Fibroblast of villous mesenchyme (primary cell): ENCODE measurements around the gene ZNF423. TPM values are rescaled to one million over a fixed set of nuclear protein-coding genes. Genes with fewer than 3 reads are reported as not detected.

Experiments
- DNase-seq: peaks from one replicate; pipeline ENCODE4 v3.0.0-alpha.2; 2010; ENCODE audit warnings: low read depth
- H3K4me3 ChIP-seq: 2 replicates; pipeline ENCODE4 v1.5.1; 2011; ENCODE audit warnings: low read depth, mild to moderate bottlenecking, low read length
- total RNA-seq: library from RNA; depleted of rRNA; stranded (reverse); fragments of >200 nt; gene quantifications from 2 replicates; pipeline ENCODE4 v1.2.3, GENCODE V29; 2012
- TF ChIP-seq, protein P1 (sequence below): IDR thresholded peaks from 2 replicates; pipeline ENCODE4 v1.5.1; 2012; ENCODE audit warnings: low read depth, mild to moderate bottlenecking, low read length; ENCODE audit not compliant: insufficient read depth

Gene ZNF423
- total RNA-seq, 1 donor = 0.43 TPM

DNA sequence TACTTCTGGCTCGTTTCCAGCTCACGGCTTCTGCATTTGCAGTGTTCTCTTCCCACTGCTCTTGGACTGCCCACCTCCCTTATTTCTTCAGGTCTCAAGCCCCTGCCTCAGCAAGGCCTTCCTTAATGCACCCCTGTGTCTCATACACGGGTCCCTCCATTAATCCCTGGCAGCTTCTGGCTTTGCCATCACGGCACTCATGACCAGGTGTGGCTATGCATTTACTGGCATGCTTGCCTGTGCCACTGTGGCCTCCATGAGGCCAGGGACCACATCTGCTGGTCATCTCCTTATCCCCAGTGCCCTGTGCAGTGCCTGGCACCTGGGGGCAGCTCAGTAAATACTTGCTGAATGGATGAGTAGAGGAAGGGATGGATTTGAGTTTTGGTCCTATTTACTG is 368.2 kb downstream of the ZNF423 start:
- H3K4me3 ChIP-seq = no peak overlapping the region
- TF ChIP-seq, protein P1, sequence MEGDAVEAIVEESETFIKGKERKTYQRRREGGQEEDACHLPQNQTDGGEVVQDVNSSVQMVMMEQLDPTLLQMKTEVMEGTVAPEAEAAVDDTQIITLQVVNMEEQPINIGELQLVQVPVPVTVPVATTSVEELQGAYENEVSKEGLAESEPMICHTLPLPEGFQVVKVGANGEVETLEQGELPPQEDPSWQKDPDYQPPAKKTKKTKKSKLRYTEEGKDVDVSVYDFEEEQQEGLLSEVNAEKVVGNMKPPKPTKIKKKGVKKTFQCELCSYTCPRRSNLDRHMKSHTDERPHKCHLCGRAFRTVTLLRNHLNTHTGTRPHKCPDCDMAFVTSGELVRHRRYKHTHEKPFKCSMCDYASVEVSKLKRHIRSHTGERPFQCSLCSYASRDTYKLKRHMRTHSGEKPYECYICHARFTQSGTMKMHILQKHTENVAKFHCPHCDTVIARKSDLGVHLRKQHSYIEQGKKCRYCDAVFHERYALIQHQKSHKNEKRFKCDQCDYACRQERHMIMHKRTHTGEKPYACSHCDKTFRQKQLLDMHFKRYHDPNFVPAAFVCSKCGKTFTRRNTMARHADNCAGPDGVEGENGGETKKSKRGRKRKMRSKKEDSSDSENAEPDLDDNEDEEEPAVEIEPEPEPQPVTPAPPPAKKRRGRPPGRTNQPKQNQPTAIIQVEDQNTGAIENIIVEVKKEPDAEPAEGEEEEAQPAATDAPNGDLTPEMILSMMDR = no peak

DNA sequence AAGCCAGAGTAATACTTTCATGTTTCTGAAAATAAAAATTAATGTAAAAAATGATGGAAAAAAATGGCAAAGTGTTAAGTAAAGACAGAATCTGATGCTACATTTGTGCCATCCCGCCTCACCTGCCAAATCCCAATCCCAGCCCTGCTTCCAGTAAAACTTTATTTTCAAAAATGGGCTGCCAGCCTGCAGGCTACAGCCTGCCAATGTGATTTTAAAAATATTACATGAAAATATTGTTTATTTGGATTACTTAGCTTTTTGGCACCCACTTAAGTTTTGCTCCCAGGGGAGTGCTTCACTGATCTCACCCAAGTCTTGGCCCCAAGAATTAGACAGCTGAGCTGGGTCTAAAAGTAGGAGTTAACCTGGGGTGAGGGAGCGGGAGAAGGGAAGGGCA is 369.5 kb downstream of the ZNF423 start:
- no peak for DNase-seq
- TF ChIP-seq, protein P1 = no peak
- H3K4me3 ChIP-seq = no peak overlapping the region

More for the DNA sequence above, 368.2 kb downstream of the ZNF423 start:
- no peak for DNase-seq

DNA sequence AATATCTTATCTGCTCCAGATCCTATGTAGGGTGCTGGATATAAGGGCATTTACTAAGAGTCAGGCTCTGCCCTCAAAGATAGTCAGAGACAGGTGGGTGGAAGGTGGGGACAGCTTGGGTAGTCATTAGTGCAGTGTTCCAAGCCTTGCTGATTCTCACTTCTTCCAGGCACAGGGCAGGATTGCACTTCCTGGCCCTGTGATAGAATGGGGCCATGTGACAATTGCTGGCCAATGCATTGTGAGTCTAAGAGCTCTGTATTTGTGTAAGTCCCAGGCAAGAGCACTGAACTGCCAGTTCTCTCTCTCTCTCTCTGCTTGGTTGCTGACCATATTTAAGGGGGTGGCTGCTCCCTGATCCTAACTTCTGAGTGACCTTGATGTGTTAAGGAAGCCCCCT is 370.2 kb downstream of the ZNF423 start:
- no peak overlapping the region for H3K4me3 ChIP-seq
- TF ChIP-seq, protein P1 = no peak
- no peak for DNase-seq

DNA sequence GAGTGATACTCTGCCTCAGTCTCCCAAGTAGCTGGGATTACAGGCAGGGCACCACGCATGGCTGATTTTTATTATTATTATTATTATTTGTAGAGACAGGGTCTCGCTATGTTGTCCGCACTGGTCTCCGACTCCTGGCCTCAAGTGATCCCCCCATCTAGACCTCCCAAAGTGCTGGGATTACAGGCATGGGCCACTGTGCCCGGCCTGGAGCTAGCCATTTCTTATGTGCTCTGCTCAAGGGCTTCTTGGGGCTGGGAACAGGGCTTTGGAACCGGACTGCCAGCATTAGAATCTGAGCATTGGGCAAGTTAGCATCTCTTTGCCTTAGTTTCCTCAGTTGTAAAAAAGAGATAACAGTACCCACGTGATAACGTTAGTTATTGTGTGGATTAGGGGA is 371.0 kb downstream of the ZNF423 start:
- TF ChIP-seq, protein P1 = no peak
- no peak overlapping the region for H3K4me3 ChIP-seq
- DNase-seq = no peak

DNA sequence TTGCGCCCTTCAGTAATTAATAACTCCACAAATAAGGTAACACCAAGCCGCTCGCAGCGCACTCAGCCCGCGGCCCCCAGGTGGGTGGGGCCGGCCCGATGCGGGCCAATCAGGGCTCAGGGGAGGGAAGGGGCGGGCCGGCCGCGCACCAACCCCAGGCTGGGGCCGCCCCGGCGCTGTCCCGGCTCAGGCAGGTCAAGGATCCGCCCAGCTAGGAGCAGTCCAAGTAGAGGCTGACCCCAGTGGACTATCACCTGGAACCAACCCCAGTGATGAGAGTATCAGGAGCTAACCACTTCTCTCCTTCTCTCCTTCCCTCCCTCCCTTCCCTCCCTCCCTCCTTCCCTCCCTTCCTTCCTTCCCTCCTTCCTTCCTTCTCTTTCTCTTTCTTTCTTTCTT is 371.5 kb downstream of the ZNF423 start:
- no peak overlapping the region for H3K4me3 ChIP-seq
- no peak for DNase-seq
- TF ChIP-seq, protein P1 = no peak

DNA sequence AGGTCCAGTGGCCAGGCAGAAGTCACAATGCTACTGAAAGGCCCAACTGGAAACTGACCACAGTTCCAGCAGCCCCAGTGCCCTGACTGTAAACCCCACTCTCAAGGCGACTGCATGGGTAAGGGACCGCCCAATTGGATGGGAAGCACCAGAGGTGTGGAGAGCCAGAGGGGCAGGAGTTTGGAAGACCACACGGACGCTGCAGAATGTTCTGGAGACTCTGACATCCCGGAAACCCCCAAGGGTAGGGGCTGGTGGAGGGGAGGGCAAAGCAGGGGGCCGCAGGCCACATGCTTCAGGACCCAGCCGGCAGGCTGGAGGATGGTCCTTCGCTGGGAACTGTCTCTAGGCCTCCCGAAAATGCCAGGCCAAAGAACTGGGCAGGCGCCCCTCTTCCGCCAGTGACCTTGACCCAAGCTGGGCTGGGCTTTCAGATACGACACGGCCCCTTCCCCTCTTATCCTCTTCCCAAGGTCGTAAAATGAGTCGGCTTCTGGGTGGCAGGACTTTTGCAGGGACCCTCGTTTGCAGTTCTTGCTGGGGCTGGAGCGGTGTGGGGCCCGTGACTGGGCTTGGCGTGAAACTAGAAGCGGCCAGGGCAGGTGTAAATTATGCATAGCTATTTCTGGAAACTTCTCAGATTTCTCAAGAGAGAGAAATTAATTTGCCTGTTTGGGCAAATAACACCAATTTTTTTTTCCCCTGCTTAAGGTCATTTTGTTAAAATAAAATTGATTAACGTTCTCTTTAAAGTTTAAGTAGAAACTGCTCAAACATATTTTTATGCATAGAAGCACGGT is 372.1 kb downstream of the ZNF423 start:
- TF ChIP-seq, protein P1 = no peak
- no peak for DNase-seq
- no peak overlapping the region for H3K4me3 ChIP-seq

DNA sequence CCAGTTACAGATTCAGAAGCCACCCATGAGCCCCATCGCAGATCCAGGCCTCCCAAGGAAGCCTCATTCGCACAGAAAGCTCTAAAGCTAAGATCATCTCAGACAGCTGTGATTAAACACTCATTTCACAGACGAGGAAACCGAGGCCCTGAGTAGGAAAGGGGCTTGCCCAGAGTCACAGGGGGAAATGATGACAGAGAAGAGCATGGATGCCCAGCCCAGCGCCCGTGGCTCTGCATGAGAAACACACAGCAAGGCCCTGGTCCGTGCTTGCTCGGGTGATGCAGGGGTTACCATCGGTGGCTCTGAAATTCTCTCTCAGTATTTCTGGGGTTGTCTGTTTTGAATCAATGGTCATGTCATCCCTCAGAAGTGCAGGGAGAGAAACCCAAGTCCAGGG is 372.7 kb downstream of the ZNF423 start:
- TF ChIP-seq, protein P1 = no peak
- DNase-seq = no peak

More for the DNA sequence above, 372.7 kb downstream of the ZNF423 start:
- no peak overlapping the region for H3K4me3 ChIP-seq
